ELR (cell line): ENCODE results near the gene SNRPD2.

Source experiments
- DNase-seq: peaks from one replicate; pipeline ENCODE4 v3.0.0-alpha.2; 2015; ENCODE audit warnings: low read depth

The SNRPD2 gene

DNA sequence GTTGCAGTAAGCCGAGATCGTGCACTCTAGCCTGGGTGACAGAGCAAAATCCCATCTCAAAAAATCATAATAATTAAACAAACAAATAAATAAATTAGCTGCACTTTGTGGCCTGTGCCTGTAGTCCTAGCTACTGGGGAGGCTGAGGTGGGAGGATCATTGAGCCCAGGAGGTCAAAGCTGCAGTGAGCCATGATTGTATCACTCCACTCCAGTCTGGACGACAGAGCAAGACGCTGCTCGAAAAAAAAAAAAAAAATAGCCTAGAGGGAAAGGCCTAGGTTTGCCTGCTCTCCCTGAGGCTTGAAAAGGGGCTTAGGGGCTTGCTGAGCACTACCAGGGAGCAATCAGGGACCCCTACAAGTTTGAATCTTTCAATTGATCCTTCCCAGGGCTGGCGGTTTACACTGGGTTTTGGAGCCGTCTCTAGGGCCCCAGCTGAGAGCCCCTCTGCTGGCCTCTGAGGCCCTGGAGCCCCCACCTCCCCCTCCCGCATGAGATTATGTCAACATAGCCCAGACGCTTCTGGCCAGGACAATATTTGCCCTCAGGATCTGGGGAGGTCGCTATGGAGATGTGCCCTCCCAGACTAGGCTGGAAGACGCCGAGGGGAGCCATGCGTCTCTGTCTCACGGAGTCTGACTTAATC is 34.1 kb downstream of the SNRPD2 start:
- DNase-seq: no peak

- no peak for DNase-seq
These were observed 36.7 kb downstream of the SNRPD2 start for GRCh38 chr19:45655073-45655472.

- peak; percentile 33 for DNase-seq
These were observed 38.1 kb downstream of the SNRPD2 start for GRCh38 chr19:45653634-45654033.

DNA sequence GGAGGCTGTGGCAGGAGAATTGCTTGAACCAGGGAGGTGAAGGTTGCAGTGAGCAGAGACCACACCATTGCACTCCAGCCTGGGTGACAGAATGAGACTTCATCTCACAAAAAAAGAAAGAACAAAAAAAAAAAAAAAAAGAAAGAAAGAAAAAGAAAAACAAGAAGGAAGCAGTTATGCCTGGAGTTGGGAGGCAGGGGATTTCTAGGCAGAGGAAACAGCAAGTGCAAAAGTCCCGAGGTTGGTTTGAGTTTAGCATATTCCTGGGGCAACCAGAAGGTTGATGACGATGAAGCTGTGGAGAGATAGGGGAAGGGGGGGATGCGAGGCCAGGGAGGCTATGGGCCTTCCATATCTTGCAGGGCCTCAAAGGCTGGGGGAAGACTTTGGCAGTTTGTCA is 41.0 kb downstream of the SNRPD2 start:
- no peak for DNase-seq

- DNase-seq: no peak
These were observed 45.4 kb downstream of the SNRPD2 start for GRCh38 chr19:45646345-45646698.

GRCh38 chr19:45645631-45646344 is 46.0 kb downstream of the SNRPD2 start:
- DNase-seq: peak; percentile 91

GRCh38 chr19:45645068-45645630 is 46.6 kb downstream of the SNRPD2 start:
- DNase-seq: no peak

GRCh38 chr19:45643927-45644771 is 47.6 kb downstream of the SNRPD2 start:
- no peak for DNase-seq

DNA sequence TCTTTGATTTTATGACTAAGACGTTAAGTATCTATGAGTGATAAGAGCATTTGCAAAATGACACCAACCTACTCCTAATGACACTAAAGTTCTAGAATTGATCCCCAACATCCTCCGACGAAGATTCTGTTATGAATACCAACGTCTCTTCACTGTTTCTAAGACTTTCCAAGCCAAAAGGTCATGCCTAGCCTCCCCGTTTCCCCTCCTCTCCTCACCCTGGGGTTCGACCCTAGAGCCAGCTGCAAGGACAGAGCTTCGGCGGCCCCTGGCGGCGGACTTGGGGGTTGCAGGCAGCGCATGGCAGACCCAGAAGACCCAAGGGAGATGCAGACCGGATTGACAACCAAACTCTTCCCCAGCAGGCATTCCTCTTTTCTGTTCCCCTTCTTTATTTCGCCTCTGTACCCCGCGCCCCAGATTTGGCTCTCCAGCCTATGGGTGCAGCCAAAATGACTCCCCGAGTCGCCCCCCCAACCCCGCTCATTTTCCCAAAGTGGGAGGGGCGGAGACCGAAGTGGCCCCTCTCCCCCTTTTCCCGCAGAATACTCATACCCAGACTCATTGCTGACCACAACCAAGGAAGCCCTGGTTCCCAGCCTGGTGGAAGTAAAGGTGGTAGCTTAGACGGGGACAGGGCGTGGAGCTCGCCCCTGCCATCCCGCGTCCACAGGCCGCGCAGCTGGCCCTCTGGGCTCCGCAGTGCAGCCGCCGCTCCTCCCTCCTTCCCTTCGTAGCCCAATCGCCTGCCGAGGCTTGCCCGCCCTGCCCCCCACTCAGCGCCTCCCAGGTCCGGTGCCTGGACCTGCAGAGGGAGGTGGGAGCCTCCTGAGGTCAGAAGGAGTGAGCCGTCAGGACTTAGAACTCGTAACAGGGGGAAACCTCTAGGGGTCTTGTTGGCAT is 48.5 kb downstream of the SNRPD2 start:
- peak; percentile 80 for DNase-seq

DNA sequence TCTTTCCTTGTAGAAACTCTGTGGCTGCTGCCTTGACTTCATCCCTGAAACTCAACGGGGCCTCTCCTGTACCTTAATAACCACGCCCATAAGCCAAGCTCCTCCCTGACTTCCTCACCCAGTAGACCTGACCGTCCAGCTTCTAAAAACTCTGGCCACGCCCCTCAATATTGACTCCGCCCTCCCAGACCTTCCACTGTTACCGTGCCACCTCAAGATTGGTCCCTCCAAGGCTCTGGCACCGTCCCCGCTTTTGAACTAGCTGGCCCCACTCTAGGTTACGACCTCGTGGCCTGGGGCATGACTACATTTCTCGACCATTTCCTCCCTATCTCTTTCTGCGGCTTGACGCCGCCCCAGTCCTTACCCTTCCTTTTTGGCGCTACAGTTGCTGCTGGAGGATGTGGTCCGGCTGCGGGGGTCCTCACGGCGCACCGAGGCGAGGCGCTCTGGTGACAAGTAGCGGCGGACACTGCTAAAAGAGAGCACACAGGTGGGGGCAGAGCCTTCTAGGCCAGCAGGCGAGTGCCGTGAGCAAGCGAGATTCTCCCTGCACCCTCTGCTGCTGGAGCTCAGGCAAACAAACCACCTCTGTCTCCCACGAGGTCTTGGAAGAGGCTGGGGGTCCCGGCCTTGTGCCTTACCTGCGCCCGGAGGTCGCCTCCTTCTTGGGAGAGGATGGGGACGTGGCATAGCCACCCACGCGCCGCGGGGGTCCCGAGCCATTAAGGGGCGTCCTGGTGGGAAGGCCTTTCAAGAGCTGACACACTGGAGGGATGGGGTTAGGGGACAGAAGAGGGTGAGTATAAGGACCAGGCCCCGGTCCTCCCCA is 50.3 kb downstream of the SNRPD2 start:
- DNase-seq: peak; percentile 95

- DNase-seq: peak; percentile 34
These were observed 50.9 kb downstream of the SNRPD2 start for GRCh38 chr19:45640849-45641273.

GRCh38 chr19:45638930-45639729 is 52.6 kb downstream of the SNRPD2 start, which contains the start of gene EML2:
EML2 (minus strand) TSS chr19:45639397; CDS start chr19:45639376, 21 bp downstream.
- peak; percentile 49 for DNase-seq

DNA sequence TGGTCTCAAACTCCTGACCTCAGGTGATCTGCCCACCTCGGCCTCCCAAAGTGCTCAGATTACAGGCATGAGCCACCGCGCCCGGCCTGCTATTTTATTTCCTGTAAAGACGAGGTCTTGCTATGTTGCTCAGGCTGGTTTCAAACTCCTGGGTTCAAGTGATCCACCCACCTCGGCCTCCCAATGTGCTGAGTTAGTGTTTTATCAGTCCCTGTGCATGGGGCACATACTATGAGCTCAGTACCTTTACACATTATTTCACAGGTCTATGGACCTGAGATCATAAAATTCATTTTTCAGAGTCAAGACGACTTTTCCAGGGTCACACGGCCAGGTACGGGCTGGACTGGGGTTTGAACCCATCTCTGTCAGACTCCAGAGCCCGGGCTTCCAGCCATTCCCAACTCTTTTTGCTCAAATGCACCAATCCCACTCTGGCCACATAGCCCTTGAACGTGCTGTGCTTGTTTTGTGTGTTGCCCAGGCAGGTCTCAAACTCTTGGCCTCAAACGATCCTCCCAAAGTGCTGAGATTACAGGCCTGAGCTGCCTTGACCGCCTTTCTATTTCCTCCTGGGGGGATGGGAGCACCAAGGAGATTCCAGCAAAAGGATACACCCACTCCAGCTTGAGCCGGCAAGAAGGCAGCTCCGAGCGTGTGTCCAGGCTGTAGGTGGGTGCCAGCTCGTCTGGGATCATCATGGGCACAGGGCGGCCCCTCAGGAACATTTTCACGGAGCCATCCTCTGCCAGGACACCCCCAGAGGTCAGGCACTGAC is 53.7 kb downstream of the SNRPD2 start:
- peak; percentile 51 for DNase-seq
